ENCODE data around the gene KRTAP4-1. TPM values are rescaled to one million over a fixed set of nuclear protein-coding genes. Genes with fewer than 3 reads are reported as not detected.
"Not testable (repeated sequence)": the region's sequence is repeated elsewhere in the genome, so short reads cannot be mapped to it uniquely, and the experiment has no call there.

KRTAP4-1 gene
- total RNA-seq, 6 donors from 2014 or later = not detected

- no peaks in the 10 kb centered on the region for H3K9me3 ChIP-seq
- no peak overlapping the region for H3K4me3 ChIP-seq
- no peaks in the 10 kb centered on the region for H3K36me3 ChIP-seq
- no peaks in the 10 kb centered on the region for H3K4me1 ChIP-seq
- no peak for DNase-seq
- H3K27me3 ChIP-seq = no peaks in the 10 kb centered on the region
- TF ChIP-seq EP300 (IDR thresholded peaks at IDR 0.05) (no peak), POLR2A (IDR thresholded peaks at IDR 0.05) (no peak), POLR2AphosphoS5 (IDR thresholded peaks at IDR 0.05) (no peak), CTCF (IDR thresholded peaks at IDR 0.05) (no peak)
- no peak for ATAC-seq (ENCODE audit: low FRiP score in 2 of 2)
- 3 to 12% methylated on average over 2 of the region's 2 CpGs for WGBS, 2 donors
- H3K27ac ChIP-seq = no peak overlapping the region
Measured at GRCh38 chr17:41153856-41154255, 30.9 kb downstream of the KRTAP4-1 start.

GRCh38 chr17:41151525-41151924 is 33.2 kb downstream of the KRTAP4-1 start:
- no peaks in the 10 kb centered on the region for H3K9me3 ChIP-seq
- TF ChIP-seq POLR2A (IDR thresholded peaks at IDR 0.05) (no peak), EP300 (IDR thresholded peaks at IDR 0.05) (no peak), POLR2AphosphoS5 (IDR thresholded peaks at IDR 0.05) (no peak), CTCF (IDR thresholded peaks at IDR 0.05) (no peak)
- 82 to 83% methylated on average over 2 of the region's 2 CpGs for WGBS, 2 donors
- DNase-seq = no peak
- ATAC-seq (ENCODE audit: low FRiP score in 2 of 2) = no peak
- no peaks in the 10 kb centered on the region for H3K36me3 ChIP-seq
- H3K4me3 ChIP-seq = no peak overlapping the region
- H3K4me1 ChIP-seq = no peaks in the 10 kb centered on the region
- no peaks in the 10 kb centered on the region for H3K27me3 ChIP-seq
- no peak overlapping the region for H3K27ac ChIP-seq

GRCh38 chr17:41150026-41150425 is 34.7 kb downstream of the KRTAP4-1 start:
- WGBS, 2 donors = 85 to 88% methylated on average over 4 of the region's 4 CpGs
- DNase-seq (no peak), ATAC-seq (ENCODE audit: low FRiP score in 2 of 2) (no peak)
- Histone ChIP-seq H3K36me3 (no peaks in the 10 kb centered on the region), H3K4me3 (no peak overlapping the region), H3K4me1 (no peaks in the 10 kb centered on the region), H3K27me3 (no peaks in the 10 kb centered on the region), H3K27ac (no peak overlapping the region), H3K9me3 (no peaks in the 10 kb centered on the region)
- no peak for TF ChIP-seq EP300 (IDR thresholded peaks at IDR 0.05)
- TF ChIP-seq POLR2AphosphoS5 (IDR thresholded peaks at IDR 0.05) = no peak
- TF ChIP-seq POLR2A (IDR thresholded peaks at IDR 0.05) = no peak
- no peak for TF ChIP-seq CTCF (IDR thresholded peaks at IDR 0.05)

- DNase-seq (no peak), ATAC-seq (ENCODE audit: low FRiP score in 2 of 2) (no peak)
- Histone ChIP-seq H3K27me3 (no peaks in the 10 kb centered on the region), H3K4me3 (no peak within 1 kb of the TSS), H3K4me1 (no peaks in the 10 kb centered on the region), H3K9me3 (no peaks in the 10 kb centered on the region), H3K36me3 (no peaks in the 10 kb centered on the region), H3K27ac (no peak within 1 kb of the TSS)
- TF ChIP-seq POLR2A (IDR thresholded peaks at IDR 0.05) = no peak
- 40 to 46% methylated on average over 2 of the region's 2 CpGs for WGBS, 2 donors
Measured at GRCh38 chr17:41149652-41149985, 35.1 kb downstream of the KRTAP4-1 start, which contains the start of gene KRTAP4-5. Gene KRTAP4-5 (minus strand): TSS chr17:41149825. CDS start chr17:41149767, 58 bp downstream.

DNA sequence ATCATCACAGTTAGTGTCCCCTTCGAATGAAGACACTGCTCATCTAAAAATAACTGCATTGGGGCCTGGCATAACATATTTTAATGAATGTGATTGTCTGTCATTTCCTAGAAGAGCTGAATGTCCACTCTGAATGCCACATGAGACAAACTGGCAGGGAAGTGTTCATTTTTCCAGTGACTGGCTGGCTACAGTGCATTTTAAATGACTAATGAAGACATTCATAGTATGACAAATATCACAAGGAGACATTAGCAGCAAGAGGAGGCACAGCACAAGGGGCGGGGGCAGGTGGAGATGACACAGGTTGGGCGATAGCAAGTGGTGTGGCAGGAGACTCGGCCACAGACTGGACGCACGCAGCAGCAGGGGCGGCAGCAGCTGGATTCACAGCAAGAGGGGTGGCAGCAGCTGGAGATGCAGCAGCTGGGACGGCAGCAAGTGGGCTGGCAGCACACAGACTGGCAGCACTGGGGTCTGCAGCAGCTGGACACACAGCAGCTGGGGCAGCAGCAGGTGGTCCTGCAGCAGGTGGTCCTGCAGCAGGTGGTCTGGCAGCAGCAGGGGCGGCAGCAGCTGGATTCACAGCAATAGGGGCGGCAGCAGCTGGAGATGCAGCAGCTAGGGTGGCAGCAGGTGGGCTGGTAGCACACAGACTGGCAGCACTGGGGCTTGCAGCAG is 35.6 kb downstream of the KRTAP4-1 start:
- H3K27me3 ChIP-seq; H3K27ac ChIP-seq; H3K4me3 ChIP-seq; ATAC-seq (ENCODE audit: low FRiP score in 2 of 2); H3K36me3 ChIP-seq; H3K4me1 ChIP-seq; H3K9me3 ChIP-seq: not testable (repeated sequence)
- 80 to 85% methylated on average over 6 to 10 of the region's 10 CpGs for WGBS, 2 donors
- peak in 1 of 2 donors; percentile 57 for DNase-seq

- no peaks in the 10 kb centered on the region for H3K4me1 ChIP-seq
- H3K36me3 ChIP-seq = no peaks in the 10 kb centered on the region
- no peaks in the 10 kb centered on the region for H3K27me3 ChIP-seq
- no peak for ATAC-seq (ENCODE audit: low FRiP score in 2 of 2)
- TF ChIP-seq POLR2AphosphoS5 (IDR thresholded peaks at IDR 0.05) = no peak
- no peak for TF ChIP-seq CTCF (IDR thresholded peaks at IDR 0.05)
- no peak for TF ChIP-seq POLR2A (IDR thresholded peaks at IDR 0.05)
- no peak for TF ChIP-seq EP300 (IDR thresholded peaks at IDR 0.05)
- no peak for DNase-seq
- no peak overlapping the region for H3K4me3 ChIP-seq
- 79 to 89% methylated on average over 2 of the region's 2 CpGs for WGBS, 2 donors
- no peak overlapping the region for H3K27ac ChIP-seq
- H3K9me3 ChIP-seq = peaks cover 4 to 16% (median 7%) of the 10 kb centered on the region in 4 donors
Measured at GRCh38 chr17:41147531-41148204, 37.0 kb downstream of the KRTAP4-1 start.

All from upper lobe of left lung (tissue), 6 donors.